ENCODE data around the gene NTRK1.

The NTRK1 gene

GRCh38 chr1:156899956-156900718 lies 39.5 kb downstream of the NTRK1 start:
- no peak for DNase-seq

- DNase-seq = no peak
Observed at GRCh38 chr1:156900896-156901589, 40.4 kb downstream of the NTRK1 start.

GRCh38 chr1:156901590-156901900 lies 40.9 kb downstream of the NTRK1 start:
- DNase-seq = no peak

- DNase-seq = no peak
Observed at GRCh38 chr1:156901966-156902915, 41.6 kb downstream of the NTRK1 start.

- DNase-seq = no peak
Observed at GRCh38 chr1:156903328-156904091, 42.8 kb downstream of the NTRK1 start.

GRCh38 chr1:156904187-156904959 lies 43.7 kb downstream of the NTRK1 start:
- no peak for DNase-seq

GRCh38 chr1:156905176-156905575 lies 44.5 kb downstream of the NTRK1 start:
- no peak for DNase-seq

- no peak for DNase-seq
Observed at GRCh38 chr1:156905651-156906050, 45.0 kb downstream of the NTRK1 start.

- DNase-seq = no peak
Observed at GRCh38 chr1:156906206-156906906, 45.7 kb downstream of the NTRK1 start.

GRCh38 chr1:156908541-156908940 lies 47.9 kb downstream of the NTRK1 start:
- no peak for DNase-seq

- DNase-seq = no peak
Observed at GRCh38 chr1:156908955-156909354, 48.3 kb downstream of the NTRK1 start.

- DNase-seq = no peak
Observed at GRCh38 chr1:156909671-156910070, 49.0 kb downstream of the NTRK1 start.

GRCh38 chr1:156910309-156910782 lies 49.7 kb downstream of the NTRK1 start:
- peak; percentile 32 to 54 for DNase-seq

GRCh38 chr1:156911577-156912298 lies 51.1 kb downstream of the NTRK1 start:
- no peak for DNase-seq

GRCh38 chr1:156912310-156912709 lies 51.6 kb downstream of the NTRK1 start:
- no peak for DNase-seq

- no peak for DNase-seq
Observed at GRCh38 chr1:156912861-156913808, 52.5 kb downstream of the NTRK1 start.

- no peak for DNase-seq
Observed at GRCh38 chr1:156913809-156914387, 53.2 kb downstream of the NTRK1 start.

- no peak for DNase-seq
Observed at GRCh38 chr1:156914440-156914856, 53.8 kb downstream of the NTRK1 start.

Measured in CD4-positive, alpha-beta T cell treated with Interleukin-4 for 1 hour (primary cell).